DND-41 (cell line): ENCODE data around the gene TUBB3.
"Not testable (repeated sequence)": the region's sequence is repeated elsewhere in the genome, so short reads cannot be mapped to it uniquely, and the experiment has no call there.

ENCODE experiments used
- ATAC-seq: fragments of 200-7000 bp; cut with Tn5 transposase; 3 replicates; pipeline ENCODE4 v1.9.1; 2021; ENCODE audit warnings: low read depth; ENCODE audit not compliant: insufficient read depth
- DNase-seq: peaks from one replicate; pipeline ENCODE4 v3.0.0-alpha.2; 2020
- H2AFZ ChIP-seq: 2 replicates; pipeline ENCODE4 v1.6.0; 2012; ENCODE audit warnings: low read depth, low read length
- H3K27ac ChIP-seq: 2 replicates; pipeline ENCODE4 v1.5.1; 2012; ENCODE audit warnings: low read length, inconsistent platforms
- H3K27me3 ChIP-seq: fragments of 200-600 bp; sonication (generic); 2 replicates; pipeline ENCODE4 v1.6.0; 2012; ENCODE audit warnings: low read length, mild to moderate bottlenecking, inconsistent platforms; ENCODE audit not compliant: insufficient read depth, poor library complexity
- H3K36me3 ChIP-seq: 2 replicates; pipeline ENCODE4 v1.5.1; 2012; ENCODE audit warnings: low read length, inconsistent platforms; ENCODE audit not compliant: insufficient read depth
- H3K4me1 ChIP-seq: 2 replicates; pipeline ENCODE4 v1.5.1; 2012; ENCODE audit warnings: mild to moderate bottlenecking, low read length; ENCODE audit not compliant: insufficient read depth
- H3K4me2 ChIP-seq: 2 replicates; pipeline ENCODE4 v1.6.0; 2012; ENCODE audit warnings: mild to moderate bottlenecking, moderate library complexity, low read length, inconsistent platforms; ENCODE audit not compliant: insufficient read depth
- H3K4me3 ChIP-seq, 2 experiments: fragments of 200-600 bp in 1 of 2; shearing (Covaris generic) in 1 of 2; 2 replicates each; pipeline ENCODE4 v1.5.1; 2012 to 2016; ENCODE audit warnings: inconsistent platforms in 2 of 2, low read length in 2 of 2, mild to moderate bottlenecking in 2 of 2, low read depth in 1 of 2, moderate library complexity in 1 of 2
- H3K79me2 ChIP-seq: 2 replicates; pipeline ENCODE4 v1.6.0; 2012; ENCODE audit warnings: low read length, inconsistent platforms; ENCODE audit not compliant: insufficient read depth
- H3K9ac ChIP-seq: 2 replicates; pipeline ENCODE4 v1.6.0; 2012; ENCODE audit warnings: low read depth, mild to moderate bottlenecking, inconsistent platforms, low read length, moderate library complexity
- H3K9me3 ChIP-seq: 2 replicates; pipeline ENCODE4 v1.5.1; 2012; ENCODE audit warnings: low read length, moderate library complexity, mild to moderate bottlenecking, inconsistent platforms; ENCODE audit not compliant: insufficient read depth, severe bottlenecking
- H4K20me1 ChIP-seq: 2 replicates; pipeline ENCODE4 v1.6.0; 2012; ENCODE audit warnings: low read length; ENCODE audit not compliant: insufficient read depth
- EZH2 ChIP-seq: IDR thresholded peaks from 3 replicates; pipeline ENCODE4 v1.6.1; 2012; ENCODE audit warnings: borderline replicate concordance, low read depth, mild to moderate bottlenecking, moderate library complexity, low read length, inconsistent platforms; ENCODE audit not compliant: severe bottlenecking
- TF ChIP-seq, protein P1 (sequence below): IDR thresholded peaks from 2 replicates; pipeline ENCODE4 v1.5.1; 2012; ENCODE audit warnings: borderline replicate concordance, low read length, moderate library complexity, mild to moderate bottlenecking; ENCODE audit not compliant: poor library complexity, severe bottlenecking; ENCODE audit errors: extremely low read depth

The TUBB3 gene

GRCh38 chr16:89922884-89923639, at the start of gene TUBB3:
TSS of gene TUBB3 (plus strand) at chr16:89923342. CDS start at chr16:89923402, 60 bp downstream.
- Histone ChIP-seq H3K4me1 (peaks cover 27% of the 10 kb centered on the region), H4K20me1 (peaks cover 68% of the 10 kb centered on the region), H3K27ac (no peak within 1 kb of the TSS), H3K9me3 (no peaks in the 10 kb centered on the region), H3K27me3 (peaks cover 39% of the 10 kb centered on the region), H3K4me2 (no peak within 1 kb of the TSS), H3K9ac (no peak within 1 kb of the TSS), H3K36me3 (no peaks in the 10 kb centered on the region), H2AFZ (no peak within 1 kb of the TSS), H3K79me2 (no peaks in the 10 kb centered on the region), H3K4me3 (no peak within 1 kb of the TSS)
- ATAC-seq: no peak
- TF ChIP-seq EZH2: no peak
- TF ChIP-seq, protein P1, sequence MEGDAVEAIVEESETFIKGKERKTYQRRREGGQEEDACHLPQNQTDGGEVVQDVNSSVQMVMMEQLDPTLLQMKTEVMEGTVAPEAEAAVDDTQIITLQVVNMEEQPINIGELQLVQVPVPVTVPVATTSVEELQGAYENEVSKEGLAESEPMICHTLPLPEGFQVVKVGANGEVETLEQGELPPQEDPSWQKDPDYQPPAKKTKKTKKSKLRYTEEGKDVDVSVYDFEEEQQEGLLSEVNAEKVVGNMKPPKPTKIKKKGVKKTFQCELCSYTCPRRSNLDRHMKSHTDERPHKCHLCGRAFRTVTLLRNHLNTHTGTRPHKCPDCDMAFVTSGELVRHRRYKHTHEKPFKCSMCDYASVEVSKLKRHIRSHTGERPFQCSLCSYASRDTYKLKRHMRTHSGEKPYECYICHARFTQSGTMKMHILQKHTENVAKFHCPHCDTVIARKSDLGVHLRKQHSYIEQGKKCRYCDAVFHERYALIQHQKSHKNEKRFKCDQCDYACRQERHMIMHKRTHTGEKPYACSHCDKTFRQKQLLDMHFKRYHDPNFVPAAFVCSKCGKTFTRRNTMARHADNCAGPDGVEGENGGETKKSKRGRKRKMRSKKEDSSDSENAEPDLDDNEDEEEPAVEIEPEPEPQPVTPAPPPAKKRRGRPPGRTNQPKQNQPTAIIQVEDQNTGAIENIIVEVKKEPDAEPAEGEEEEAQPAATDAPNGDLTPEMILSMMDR: no peak
- DNase-seq: no peak

GRCh38 chr16:89873972-89874689, 49.0 kb upstream of the TUBB3 start:
- H3K9me3 ChIP-seq: peaks cover 16% of the 10 kb centered on the region
- H3K9ac ChIP-seq: peak overlapping the region; percentile 72
- H3K79me2 ChIP-seq: peaks cover 60% of the 10 kb centered on the region
- peaks cover 27% of the 10 kb centered on the region for H4K20me1 ChIP-seq
- DNase-seq: peak; percentile 92
- H3K4me1 ChIP-seq: peaks cover 27% of the 10 kb centered on the region
- TF ChIP-seq EZH2: no peak
- TF ChIP-seq, protein P1: no peak
- H3K36me3 ChIP-seq: peaks cover 40% of the 10 kb centered on the region
- ATAC-seq: peak; percentile 69
- H3K4me2 ChIP-seq: peak overlapping the region; percentile 62
- no peaks in the 10 kb centered on the region for H3K27me3 ChIP-seq
- peak overlapping the region; percentile 99; the same call in 1 of the 2 replicates for H3K27ac ChIP-seq
- peak overlapping the region; percentile 96; the same call in 1 of the 2 replicates for H2AFZ ChIP-seq
- peak overlapping the region; percentile 57 to 89 for H3K4me3 ChIP-seq

GRCh38 chr16:89879123-89879522, 44.0 kb upstream of the TUBB3 start:
- not testable (repeated sequence) for DNase-seq, H3K27ac ChIP-seq, H3K9ac ChIP-seq, H2AFZ ChIP-seq, H3K27me3 ChIP-seq, H3K4me3 ChIP-seq, H3K4me2 ChIP-seq, ATAC-seq
- H3K9me3 ChIP-seq: peaks cover 16% of the 10 kb centered on the region
- H3K79me2 ChIP-seq: peaks cover 89% of the 10 kb centered on the region
- H4K20me1 ChIP-seq: peaks cover 63% of the 10 kb centered on the region
- peaks cover 11% of the 10 kb centered on the region for H3K4me1 ChIP-seq
- peaks cover 84% of the 10 kb centered on the region for H3K36me3 ChIP-seq
